PFSK-1 (cell line): Measurements from ENCODE around the gene TMEM138.

Source experiments
- POLR2AphosphoS5 ChIP-seq: IDR thresholded peaks from 2 replicates; pipeline ENCODE4 v1.6.1; 2012; ENCODE audit warnings: low read depth, mild to moderate bottlenecking, control low read depth, low read length, moderate library complexity
- TAF1 ChIP-seq: IDR thresholded peaks from 2 replicates; pipeline ENCODE4 v1.6.1; 2012; ENCODE audit warnings: low read length, control low read depth, borderline replicate concordance; ENCODE audit not compliant: insufficient read depth

- no peak for TF ChIP-seq TAF1
- no peak for TF ChIP-seq POLR2AphosphoS5
These were observed 52.4 kb downstream of the TMEM138 start for GRCh38 chr11:61414547-61414946.
